ENCODE results near the gene TMEM9B. TPM values are rescaled to one million over a fixed set of nuclear protein-coding genes. Genes with fewer than 3 reads are reported as not detected.

TMEM9B gene
- polyA plus RNA-seq, 1 experiment, result 24.6 TPM

GRCh38 chr11:8962841-8963240 lies 1.4 kb downstream of the TMEM9B start:
- CTCF ChIA-PET, result interaction anchor here (0.9 to 1.5 kb wide), 3 partner anchors 48 to 174 kb away, joined by 3 to 5 read pairs (median 3); no protein-coding TSS in a partner anchor
- no peaks in the 10 kb centered on the region for H3K27me3 ChIP-seq (ENCODE audit: control insufficient read depth, insufficient read depth, low read length)
- TF ChIP-seq CTCF (IDR thresholded peaks at IDR 0.05; ENCODE audit: insufficient read depth, low read depth, low read length), result no peak
- POLR2A ChIA-PET, result no interaction called here
- H3K36me3 ChIP-seq (ENCODE audit: control insufficient read depth, insufficient read depth, low read length), result peaks cover 2% of the 10 kb centered on the region
- DNase-seq (ENCODE audit: low read depth), result no peak
- H3K4me3 ChIP-seq (ENCODE audit: low read depth, low read length), result no peak overlapping the region

- Histone ChIP-seq H3K4me3 (ENCODE audit: low read depth, low read length) (no peak overlapping the region), H3K36me3 (ENCODE audit: control insufficient read depth, insufficient read depth, low read length) (peaks cover 2% of the 10 kb centered on the region), H3K27me3 (ENCODE audit: control insufficient read depth, insufficient read depth, low read length) (no peaks in the 10 kb centered on the region)
- ChIA-PET POLR2A (no interaction called here), CTCF (interaction anchor here (1.1 to 5.2 kb wide), 4 partner anchors 44 to 176 kb away, joined by 4 to 49 read pairs (median 4); no protein-coding TSS in a partner anchor)
- no peak for TF ChIP-seq CTCF (IDR thresholded peaks at IDR 0.05; ENCODE audit: insufficient read depth, low read depth, low read length)
- DNase-seq (ENCODE audit: low read depth), result no peak
These were observed 2.8 kb downstream of the TMEM9B start for GRCh38 chr11:8961401-8961800.

DNA sequence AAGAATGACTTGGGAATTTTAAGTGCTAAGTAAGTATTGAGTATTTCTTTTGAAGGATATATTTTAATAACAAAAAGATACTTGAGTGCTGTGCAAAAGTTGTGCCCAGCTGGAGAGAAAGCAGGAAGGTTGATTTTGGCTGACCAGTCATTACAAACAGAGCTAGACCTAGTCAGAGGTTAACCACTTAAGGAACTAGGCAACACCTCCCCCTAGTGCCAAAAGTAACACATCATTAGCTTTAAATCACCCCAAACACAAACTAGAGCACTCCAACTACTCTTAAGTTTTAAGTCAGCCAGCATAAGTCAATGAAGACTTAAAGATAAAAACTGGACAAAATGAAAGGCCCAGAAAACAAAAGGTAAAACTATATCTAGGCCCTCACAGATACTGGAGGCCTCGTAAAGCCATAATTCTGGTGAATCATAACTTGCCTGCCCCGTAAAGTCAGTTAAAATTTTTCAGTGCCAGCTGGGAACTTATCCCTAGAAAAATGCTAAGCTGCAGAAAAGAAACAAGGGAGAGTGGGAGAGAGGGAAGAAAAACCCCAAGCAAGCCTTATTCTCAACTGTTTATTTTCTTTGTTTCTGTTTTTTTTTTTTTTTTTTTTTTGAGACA lies 4.6 kb downstream of the TMEM9B start:
- Histone ChIP-seq H3K36me3 (ENCODE audit: control insufficient read depth, insufficient read depth, low read length) (peaks cover 3% of the 10 kb centered on the region), H3K4me3 (ENCODE audit: low read depth, low read length) (no peak overlapping the region), H3K27me3 (ENCODE audit: control insufficient read depth, insufficient read depth, low read length) (no peaks in the 10 kb centered on the region)
- ChIA-PET CTCF (interaction anchor here (0.6 to 5.2 kb wide), 32 partner anchors 9 to 765 kb away, joined by 3 to 49 read pairs (median 4); partner anchors contain the start of genes AKIP1 and ASCL3), POLR2A (interaction anchor here (0.6 to 1.0 kb wide), 4 partner anchors 37 to 767 kb away, joined by 3 to 12 read pairs (median 4); no protein-coding TSS in a partner anchor)
- DNase-seq (ENCODE audit: low read depth), result peak; percentile 22
- peak; percentile 66 for TF ChIP-seq CTCF (IDR thresholded peaks at IDR 0.05; ENCODE audit: insufficient read depth, low read depth, low read length)

DNA sequence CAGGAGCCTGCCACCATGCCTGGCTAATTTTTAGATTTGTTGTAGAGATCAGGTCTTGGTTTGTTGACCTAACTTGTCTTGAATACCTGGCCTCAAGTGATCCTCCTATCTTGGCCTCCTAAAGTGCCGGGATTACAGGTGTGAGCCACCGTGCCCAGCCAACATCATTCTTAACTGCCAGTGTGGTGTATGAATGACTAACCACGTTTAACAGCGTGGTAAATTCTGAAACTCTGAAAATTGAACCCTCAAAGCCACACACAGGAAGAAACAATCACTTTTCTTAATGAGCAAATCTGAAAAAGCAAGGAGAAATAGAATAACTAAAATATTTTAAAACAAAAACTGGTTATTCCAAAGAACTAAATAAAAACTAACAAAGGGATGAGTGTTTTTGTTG lies 7.4 kb downstream of the TMEM9B start:
- CTCF ChIA-PET, result interaction anchor here (5.2 kb wide), 1 partner anchor 42 kb away, joined by 49 read pairs; no protein-coding TSS in a partner anchor

More for the DNA sequence above, 7.4 kb downstream of the TMEM9B start:
- no peaks in the 10 kb centered on the region for H3K27me3 ChIP-seq (ENCODE audit: control insufficient read depth, insufficient read depth, low read length)
- peaks cover 5% of the 10 kb centered on the region for H3K36me3 ChIP-seq (ENCODE audit: control insufficient read depth, insufficient read depth, low read length)
- TF ChIP-seq CTCF (IDR thresholded peaks at IDR 0.05; ENCODE audit: insufficient read depth, low read depth, low read length), result no peak
- no peak overlapping the region for H3K4me3 ChIP-seq (ENCODE audit: low read depth, low read length)
- POLR2A ChIA-PET, result no interaction called here
- no peak for DNase-seq (ENCODE audit: low read depth)

All from BJ (cell line).